SK-N-SH treated with all-trans-retinoic acid at 6 μM for 48 hours (cell line): Measurements from ENCODE around the gene EBLN2.

Experiments
- ATAC-seq: fragments of 200-7000 bp; cut with Tn5 transposase; 3 replicates; pipeline ENCODE4 v1.9.1; 2020; ENCODE audit warnings: mild to moderate bottlenecking, moderate library complexity
- ARNTL ChIP-seq: fragments of 450-650 bp; formaldehyde crosslinking; IDR thresholded peaks from 2 replicates; pipeline ENCODE4 v1.5.0; 2020; ENCODE audit warnings: low read depth, mild to moderate bottlenecking, moderate library complexity, borderline replicate concordance
- BACH2 ChIP-seq: fragments of 250-450 bp; sonication (Bioruptor Pico); IDR thresholded peaks from 2 replicates; pipeline ENCODE4 v1.9.0; 2021; ENCODE audit warnings: mild to moderate bottlenecking, borderline replicate concordance
- CREB5 ChIP-seq: fragments of 250-450 bp; sonication (Bioruptor Pico); IDR thresholded peaks from 2 replicates; pipeline ENCODE4 v1.5.1; 2020; ENCODE audit warnings: low read depth, mild to moderate bottlenecking, moderate library complexity
- GLIS3 ChIP-seq: fragments of 250-450 bp; sonication (Bioruptor Pico); IDR thresholded peaks from 2 replicates; pipeline ENCODE4 v1.5.0; 2020; ENCODE audit warnings: mild to moderate bottlenecking, moderate library complexity
- OSR1 ChIP-seq: fragments of 250-450 bp; sonication (Bioruptor Pico); IDR thresholded peaks from 2 replicates; pipeline ENCODE4 v1.8.0; 2022; ENCODE audit warnings: moderate library complexity, mild to moderate bottlenecking, inconsistent platforms
- PATZ1 ChIP-seq: fragments of 250-450 bp; sonication (Bioruptor Pico); IDR thresholded peaks from 2 replicates; pipeline ENCODE4 v1.8.0; 2020; ENCODE audit warnings: mild to moderate bottlenecking, moderate library complexity, borderline replicate concordance
- POU6F1 ChIP-seq: fragments of 250-450 bp; sonication (Bioruptor Pico); IDR thresholded peaks from 2 replicates; pipeline ENCODE4 v1.8.0; 2021; ENCODE audit warnings: low read depth, mild to moderate bottlenecking, moderate library complexity, borderline replicate concordance
- PPARA ChIP-seq: fragments of 250-450 bp; sonication (Bioruptor Pico); IDR thresholded peaks from 2 replicates; pipeline ENCODE4 v1.5.0; 2020; ENCODE audit warnings: mild to moderate bottlenecking, borderline replicate concordance
- RARB ChIP-seq: fragments of 250-450 bp; sonication (Bioruptor Pico); IDR thresholded peaks from 2 replicates; pipeline ENCODE4 v1.8.0; 2021; ENCODE audit warnings: mild to moderate bottlenecking, moderate library complexity
- TCF4 ChIP-seq: fragments of 250-450 bp; sonication (Bioruptor Pico); IDR thresholded peaks from 2 replicates; pipeline ENCODE4 v1.8.0; 2021; ENCODE audit warnings: mild to moderate bottlenecking, moderate library complexity, borderline replicate concordance
- TOX ChIP-seq: fragments of 250-450 bp; sonication (Bioruptor Pico); IDR thresholded peaks from 2 replicates; pipeline ENCODE4 v1.8.0; 2021; ENCODE audit warnings: mild to moderate bottlenecking, moderate library complexity, borderline replicate concordance
- TSHZ2 ChIP-seq: fragments of 250-450 bp; sonication (Bioruptor Pico); IDR thresholded peaks from 2 replicates; pipeline ENCODE4 v1.5.0; 2020; ENCODE audit warnings: mild to moderate bottlenecking, moderate library complexity
- ZC3H10 ChIP-seq: fragments of 250-450 bp; sonication (Bioruptor Pico); IDR thresholded peaks from 2 replicates; pipeline ENCODE4 v1.5.1; 2021; ENCODE audit warnings: mild to moderate bottlenecking, moderate library complexity
- ZFP3 ChIP-seq: fragments of 250-450 bp; sonication (Bioruptor Pico); IDR thresholded peaks from 2 replicates; pipeline ENCODE4 v1.5.0; 2020; ENCODE audit warnings: mild to moderate bottlenecking, moderate library complexity
- ZFP30 ChIP-seq: fragments of 450-650 bp; formaldehyde crosslinking; IDR thresholded peaks from 2 replicates; pipeline ENCODE4 v1.5.0; 2022; ENCODE audit warnings: mild to moderate bottlenecking, moderate library complexity
- ZNF565 ChIP-seq: fragments of 450-650 bp; formaldehyde crosslinking; conservative IDR thresholded peaks from 2 replicates; pipeline ENCODE4 v1.5.0; 2020; ENCODE audit warnings: low read depth, mild to moderate bottlenecking, moderate library complexity
- ZNF70 ChIP-seq: fragments of 450-650 bp; formaldehyde crosslinking; IDR thresholded peaks from 2 replicates; pipeline ENCODE4 v1.5.0; 2020; ENCODE audit warnings: mild to moderate bottlenecking, moderate library complexity
- ZNF8 ChIP-seq: fragments of 450-650 bp; formaldehyde crosslinking; IDR thresholded peaks from 2 replicates; pipeline ENCODE4 v1.5.0; 2020; ENCODE audit warnings: mild to moderate bottlenecking, moderate library complexity

The EBLN2 gene

GRCh38 chr3:73043414-73043813 is 18.0 kb upstream of the EBLN2 start (continued):
- TF ChIP-seq POU6F1 (CRISPR knock-in tag) (no peak), PATZ1 (no peak), BACH2 (CRISPR knock-in tag) (no peak)
- TF ChIP-seq, all 23 proteins: peak for 0

GRCh38 chr3:73045391-73045790 is 16.1 kb upstream of the EBLN2 start:
- ATAC-seq = no peak

GRCh38 chr3:73046195-73046594 is 15.3 kb upstream of the EBLN2 start:
- no peak for TF ChIP-seq ZNF8 (CRISPR knock-in tag)
- no peak for TF ChIP-seq RARB (CRISPR knock-in tag)
- no peak for TF ChIP-seq POU6F1 (CRISPR knock-in tag)
- TF ChIP-seq PATZ1 = no peak
- no peak for ATAC-seq

More at GRCh38 chr3:73045391-73045790, 16.1 kb upstream of the EBLN2 start:
- no peak for TF ChIP-seq RARB (CRISPR knock-in tag)
- TF ChIP-seq ZNF565 (CRISPR knock-in tag) = no peak
- TF ChIP-seq ZFP30 (CRISPR knock-in tag) = no peak
- TF ChIP-seq CREB5 (CRISPR knock-in tag) = no peak
- no peak for TF ChIP-seq TCF4
- TF ChIP-seq ARNTL (CRISPR knock-in tag) = no peak
- no peak for TF ChIP-seq ZNF8 (CRISPR knock-in tag)

GRCh38 chr3:73049319-73049718 is 12.1 kb upstream of the EBLN2 start:
- TF ChIP-seq GLIS3 (CRISPR knock-in tag) (no peak), TOX (CRISPR knock-in tag) (no peak), ZNF8 (CRISPR knock-in tag) (no peak), BACH2 (CRISPR knock-in tag) (no peak), RARB (CRISPR knock-in tag) (no peak)
- no peak for ATAC-seq

GRCh38 chr3:73052857-73053256 is 8.6 kb upstream of the EBLN2 start:
- ATAC-seq = no peak
- TF ChIP-seq PATZ1 (no peak), CREB5 (CRISPR knock-in tag) (no peak), ZFP30 (CRISPR knock-in tag) (no peak), ZNF8 (CRISPR knock-in tag) (no peak), OSR1 (no peak), ZFP3 (CRISPR knock-in tag) (no peak), TCF4 (no peak), TSHZ2 (no peak), PPARA (no peak), ZNF565 (CRISPR knock-in tag) (no peak), ZC3H10 (CRISPR knock-in tag) (no peak), ZNF70 (no peak), TOX (CRISPR knock-in tag) (no peak)
